HG02571 (cell line): ENCODE results near the gene FGR.

Experiments
- ATAC-seq: cut with Tn5 transposase; IDR thresholded peaks from one replicate; pipeline ENCODE4 v1.9.1; 2021; ENCODE audit warnings: mild to moderate bottlenecking, moderate library complexity; ENCODE audit not compliant: unreplicated experiment

FGR gene

DNA sequence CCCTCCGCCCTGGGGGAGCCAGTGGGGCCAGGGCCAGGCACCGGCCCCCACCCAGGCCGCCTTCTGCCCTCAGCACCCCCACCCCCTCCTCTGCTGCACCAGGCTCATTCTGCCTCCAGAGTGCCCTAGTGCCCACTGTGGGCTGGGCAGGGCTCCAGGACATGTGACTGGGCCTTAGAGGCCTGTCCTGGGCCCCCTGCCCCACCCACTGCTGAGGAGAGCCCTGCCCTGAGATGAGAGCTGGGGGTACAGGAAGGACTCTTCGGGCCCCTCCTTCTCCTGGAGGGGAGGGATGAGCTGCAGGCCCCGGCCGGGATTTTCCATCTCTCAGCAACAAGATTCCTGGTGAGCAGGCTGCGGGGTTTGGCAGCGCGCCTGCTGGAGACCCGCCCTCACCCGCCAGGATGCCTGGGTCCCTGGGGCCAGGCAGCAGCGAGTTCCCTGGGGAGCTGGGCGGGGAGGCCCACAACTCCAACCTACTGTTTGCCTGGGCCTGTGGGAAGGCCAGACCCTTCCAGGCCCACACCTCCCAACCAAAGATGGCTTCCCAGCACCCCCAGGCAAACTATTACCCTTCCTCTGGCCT, 45.1 kb downstream of the FGR start:
- ATAC-seq = no peak

DNA sequence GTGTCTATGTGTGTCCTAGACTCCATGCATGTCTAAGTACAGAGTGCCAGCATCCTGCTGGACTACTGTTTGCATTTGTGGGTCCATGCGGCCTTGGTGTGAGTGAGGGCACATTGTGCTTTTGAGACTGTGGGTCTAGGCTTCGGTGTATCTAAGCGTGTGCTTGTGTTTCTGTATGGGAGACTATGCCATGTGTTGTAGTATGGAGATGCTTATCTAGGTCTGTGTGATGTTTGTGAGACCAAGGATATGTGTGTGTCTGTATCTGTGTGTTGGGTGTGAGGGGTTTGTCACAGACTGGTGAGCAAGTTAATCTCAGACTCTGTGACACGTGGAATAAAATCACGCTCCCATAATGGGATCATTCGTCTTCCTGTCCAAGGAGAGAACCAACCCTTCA, 45.5 kb downstream of the FGR start:
- ATAC-seq = no peak

DNA sequence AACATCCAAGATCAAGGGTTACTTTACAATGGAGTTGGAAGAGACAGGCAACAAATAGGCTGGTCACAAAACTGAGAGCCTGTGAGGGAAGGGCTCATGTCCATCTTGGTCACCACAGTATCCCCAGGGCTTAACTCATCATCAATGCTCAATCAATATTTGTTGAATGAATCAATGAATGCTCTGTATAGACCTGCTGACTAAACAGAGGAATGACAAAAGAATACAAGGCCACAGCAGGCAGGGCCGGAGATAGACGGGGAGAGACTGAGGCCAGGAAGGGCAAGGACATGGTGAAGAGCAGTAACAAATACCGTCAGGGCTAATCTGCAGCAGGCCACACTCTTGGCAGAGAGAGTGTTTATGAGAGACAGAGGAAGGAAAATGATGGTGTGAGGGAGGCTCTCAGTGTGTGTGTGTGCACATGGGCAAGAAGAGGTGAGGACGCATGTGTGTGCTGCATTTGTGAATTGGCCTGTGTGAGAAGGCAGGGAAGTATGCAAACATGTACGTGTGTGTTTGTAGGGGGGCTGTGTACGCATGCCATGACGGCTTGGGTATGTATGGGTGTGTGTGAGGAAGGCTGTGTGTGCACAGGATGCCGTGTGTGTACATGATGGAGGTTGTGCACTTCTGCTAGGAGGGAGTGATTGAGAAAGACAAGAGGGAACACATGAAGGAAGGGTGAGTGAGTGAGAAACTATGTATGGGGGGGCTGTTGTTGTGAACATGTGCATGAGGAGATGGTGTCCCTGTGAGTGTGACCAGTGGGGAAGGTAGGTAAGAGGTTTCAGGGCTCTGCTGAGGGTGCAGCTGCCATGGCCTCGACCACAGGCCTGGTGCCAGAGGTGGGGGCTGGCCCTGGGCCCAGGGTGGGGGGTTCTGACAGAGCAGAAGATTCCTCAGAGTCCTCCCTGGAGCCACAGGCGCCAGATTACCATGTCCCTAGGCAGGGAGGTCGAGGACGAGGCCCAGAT, 46.4 kb downstream of the FGR start:
- no peak for ATAC-seq

DNA sequence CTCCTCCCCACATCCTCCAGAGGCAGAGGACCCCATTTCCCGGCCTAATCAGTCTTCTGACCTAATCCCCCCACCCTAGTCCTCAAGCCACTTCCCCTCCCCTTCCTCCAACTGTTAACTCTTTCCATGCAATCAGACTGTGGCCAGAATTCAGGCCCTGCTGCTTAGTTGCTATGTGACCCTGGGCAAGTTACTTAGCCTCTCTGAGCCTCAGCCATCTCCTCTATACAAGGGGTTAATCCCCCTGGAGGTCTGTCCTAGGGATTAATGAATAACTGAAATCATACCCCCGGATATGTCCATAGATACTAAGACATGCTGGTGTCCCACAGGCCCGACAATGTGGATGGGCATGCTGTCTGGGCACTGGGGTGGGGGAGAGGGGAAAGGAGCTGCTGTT, 49.3 kb downstream of the FGR start:
- ATAC-seq = no peak

DNA sequence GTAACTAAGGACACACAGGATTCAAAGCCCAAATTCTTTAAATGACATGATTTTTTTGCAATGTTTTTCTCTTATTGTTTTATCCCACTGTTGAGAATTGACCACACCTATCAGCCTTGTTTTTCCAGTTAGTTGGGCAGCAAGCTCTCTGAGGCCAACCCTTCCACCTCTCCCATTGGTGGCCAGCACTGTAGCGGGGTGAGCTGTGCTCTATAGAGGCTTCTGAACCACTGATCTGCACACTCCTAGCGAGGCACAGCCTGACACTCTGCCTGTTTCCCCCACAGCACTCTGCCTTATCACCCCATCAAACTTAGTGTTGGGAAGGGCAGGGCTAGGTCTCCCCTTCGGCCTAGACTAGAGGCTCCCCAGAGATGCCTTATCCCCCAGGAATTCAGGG, 50.5 kb downstream of the FGR start:
- no peak for ATAC-seq

DNA sequence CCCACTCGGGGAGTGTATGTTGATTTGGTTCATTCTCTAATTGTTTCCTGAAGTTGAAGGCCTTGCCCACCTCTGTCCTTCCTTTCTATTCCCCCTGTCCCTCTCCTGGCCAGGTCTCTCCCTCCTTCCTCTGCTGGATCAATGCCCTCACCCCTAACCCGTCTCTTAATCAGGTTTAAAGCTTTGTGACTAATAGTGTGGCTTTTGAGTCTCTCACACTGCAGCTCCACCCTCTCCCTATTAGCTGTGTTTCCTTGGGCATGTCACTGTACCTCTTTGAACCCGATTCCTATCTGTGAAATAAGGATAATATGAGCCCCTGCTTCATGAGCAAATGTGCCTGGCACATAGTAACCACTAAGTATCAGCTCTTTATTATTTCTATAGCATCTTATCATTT, 51.5 kb downstream of the FGR start:
- ATAC-seq = no peak

DNA sequence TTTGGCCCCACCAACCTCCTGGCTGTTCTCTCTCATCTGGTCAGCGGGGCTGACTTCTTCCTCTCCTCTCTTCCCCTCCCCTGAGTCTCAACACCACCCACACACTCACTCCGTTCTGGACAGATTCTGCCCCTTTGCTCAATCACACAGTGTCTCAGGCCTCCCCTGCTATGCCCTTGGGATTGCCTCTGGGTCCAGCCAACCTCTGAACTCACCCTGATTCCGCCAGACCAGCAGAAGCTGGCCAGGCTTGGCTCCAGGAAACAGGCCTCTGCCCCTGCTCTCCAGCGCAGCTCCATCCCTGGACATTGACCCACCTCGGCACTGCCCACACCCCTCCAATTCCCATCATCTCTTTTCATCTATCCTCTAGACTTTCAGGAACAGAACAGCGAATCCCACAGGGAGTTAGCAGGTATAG, 53.2 kb downstream of the FGR start:
- no peak for ATAC-seq

DNA sequence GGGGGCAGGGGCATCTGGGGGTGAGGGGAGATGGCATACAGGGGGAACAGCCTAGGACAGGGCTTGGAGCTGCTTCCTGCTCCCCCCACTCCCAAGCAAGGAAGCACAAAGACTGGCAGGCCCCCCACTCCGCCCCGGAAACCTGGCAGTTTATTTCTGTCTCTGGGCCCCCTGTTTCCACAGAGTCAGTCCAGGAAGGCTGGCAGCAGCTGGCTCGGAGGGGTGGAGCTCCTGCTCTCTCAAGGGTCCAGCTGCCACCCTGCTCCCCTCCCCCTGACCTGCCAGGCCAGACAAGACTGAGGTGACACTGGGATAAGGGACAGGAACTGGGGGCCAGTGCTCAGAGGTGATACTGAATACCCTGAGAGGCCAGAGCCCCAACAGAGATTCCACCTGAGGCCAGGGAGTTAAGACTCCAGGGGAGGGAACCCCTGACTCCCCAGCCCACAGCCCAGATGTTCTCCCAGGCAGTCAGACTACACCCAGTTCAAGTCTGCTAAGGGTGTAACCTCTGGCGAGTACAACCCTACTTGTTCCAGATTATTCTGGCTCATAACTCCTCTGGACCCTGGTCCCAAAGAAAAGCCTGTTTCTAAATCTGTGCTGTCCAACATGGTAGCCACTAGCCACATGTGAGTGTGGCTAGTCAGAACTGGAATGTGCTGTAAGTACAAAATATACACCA, 57.3 kb downstream of the FGR start:
- no peak for ATAC-seq

DNA sequence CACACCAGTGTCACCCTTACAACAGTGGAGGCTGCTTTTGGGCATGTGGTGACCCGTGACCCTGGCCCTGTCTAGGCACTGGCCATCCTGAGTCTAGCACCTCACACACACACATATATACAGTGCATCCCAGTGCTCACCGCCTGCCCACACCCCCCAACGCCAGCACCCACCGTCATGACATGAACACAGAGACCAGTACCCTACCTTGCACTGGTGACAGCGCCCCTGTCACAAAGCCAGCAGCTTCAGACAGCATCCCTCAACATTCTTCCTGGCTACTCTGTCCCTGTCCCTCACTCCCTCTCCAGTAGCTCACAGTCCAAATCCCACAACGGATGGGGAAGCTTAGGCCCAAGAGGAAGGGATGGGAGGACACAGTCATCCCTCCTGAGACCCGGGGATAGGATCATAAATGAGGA, 58.2 kb downstream of the FGR start:
- ATAC-seq = no peak

DNA sequence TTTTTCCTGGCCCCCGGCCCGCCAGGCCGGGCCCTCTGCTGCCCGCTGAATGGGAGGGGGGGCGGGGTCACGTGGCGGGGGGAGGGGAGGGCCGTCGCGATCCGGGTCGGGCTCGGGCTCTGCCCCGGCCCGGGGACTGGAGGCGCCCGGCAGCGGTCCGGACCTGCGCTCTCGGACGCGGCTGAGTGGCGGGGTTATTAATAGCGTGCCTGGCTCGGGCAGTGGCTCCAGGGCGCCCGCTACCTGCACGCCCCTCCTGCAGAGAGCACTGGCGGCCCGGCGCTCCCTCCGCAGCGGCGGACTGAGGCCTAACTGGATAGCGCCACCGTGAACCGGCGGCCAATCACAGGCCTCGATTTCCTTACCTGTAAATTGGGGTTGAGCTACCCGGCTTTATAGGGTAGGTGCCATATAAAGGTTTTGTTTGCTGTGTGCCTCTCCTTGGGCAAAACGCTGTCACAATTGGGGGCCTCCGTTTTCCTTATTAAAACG, 59.1 kb downstream of the FGR start:
- no peak for ATAC-seq

DNA sequence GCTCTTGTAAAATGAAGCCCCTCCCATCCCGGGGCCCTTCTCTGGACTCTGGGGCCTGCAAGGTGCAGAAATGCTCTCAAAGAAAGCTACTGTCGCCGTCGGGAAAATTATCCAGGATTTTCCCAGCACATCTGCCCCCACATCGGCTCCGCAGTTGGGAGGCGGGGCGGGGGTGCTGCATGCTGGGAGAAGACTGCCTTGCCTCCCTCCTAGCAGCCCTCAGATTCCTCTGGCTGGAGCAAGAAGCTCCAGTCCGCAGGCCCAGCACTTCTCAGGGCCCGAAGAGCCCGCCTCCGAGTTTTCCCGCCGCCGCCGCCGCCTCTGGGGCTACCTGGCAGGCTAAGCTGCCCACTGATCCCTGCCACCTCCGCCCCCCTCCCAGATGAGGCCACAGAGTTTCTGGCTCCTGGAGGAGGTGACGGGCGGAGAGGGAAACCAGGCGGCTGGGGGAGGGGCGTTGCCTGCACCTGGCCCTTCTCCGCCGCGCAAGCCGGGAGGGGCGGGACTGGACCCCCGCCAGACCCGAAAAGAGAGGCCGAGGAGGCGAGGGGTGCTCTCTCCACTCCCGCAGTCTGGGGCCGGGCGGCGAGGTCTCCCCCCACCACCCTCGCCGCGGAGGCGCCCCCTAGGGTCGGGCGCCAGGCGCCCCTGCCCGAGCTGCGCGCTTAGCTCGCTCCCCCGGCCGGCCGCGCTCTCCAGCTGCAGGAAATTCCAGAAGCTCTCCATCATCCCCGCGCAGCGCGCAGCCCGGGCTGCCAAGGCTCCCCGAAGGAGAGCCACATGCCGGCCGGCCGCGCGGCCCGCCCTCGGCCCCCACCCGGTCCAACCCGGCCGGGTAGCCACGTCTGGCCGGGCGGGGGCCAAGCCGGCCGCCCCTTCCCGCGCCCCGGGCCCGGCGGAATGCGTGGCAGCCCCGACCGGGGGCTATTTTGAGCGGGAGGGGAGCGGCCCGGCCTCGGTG, 59.8 kb downstream of the FGR start:
- ATAC-seq = no peak

DNA sequence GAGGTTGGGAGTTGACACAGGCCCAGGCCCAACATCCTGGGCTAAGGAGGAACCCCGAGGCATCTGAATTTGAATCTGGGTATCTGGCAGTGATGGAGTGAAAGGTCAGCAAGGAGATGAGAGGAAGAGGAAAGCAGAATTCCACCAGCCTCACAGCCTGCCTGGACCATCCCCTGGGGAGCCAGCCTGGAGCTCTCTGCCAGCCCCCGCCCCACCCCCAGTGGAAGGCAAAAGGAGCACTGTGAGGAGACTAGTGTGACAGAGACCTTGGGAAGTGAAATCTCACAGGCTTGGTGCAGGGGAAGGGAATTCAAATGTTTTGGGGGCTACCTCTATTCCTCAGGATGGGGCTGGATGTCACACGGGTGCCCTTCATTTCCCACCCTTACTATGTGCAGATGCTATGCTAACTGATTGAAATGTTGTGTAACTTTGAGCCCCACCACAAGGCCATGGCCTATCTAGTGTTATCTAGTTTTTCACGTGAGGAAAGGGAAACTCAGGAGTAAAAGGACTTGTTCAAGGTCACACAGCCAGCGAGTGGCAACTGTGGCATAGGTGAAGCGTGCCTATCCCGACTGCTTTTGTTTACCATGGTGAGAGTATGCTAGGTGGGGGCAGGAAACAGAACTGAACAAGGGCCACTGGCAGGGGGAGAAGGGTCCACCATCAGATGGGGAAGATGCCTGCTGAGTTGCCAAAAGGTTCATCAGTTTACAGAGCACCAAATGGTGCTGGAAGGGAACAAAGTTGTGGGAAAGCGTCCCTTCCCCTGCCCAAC, 60.8 kb downstream of the FGR start:
- no peak for ATAC-seq

DNA sequence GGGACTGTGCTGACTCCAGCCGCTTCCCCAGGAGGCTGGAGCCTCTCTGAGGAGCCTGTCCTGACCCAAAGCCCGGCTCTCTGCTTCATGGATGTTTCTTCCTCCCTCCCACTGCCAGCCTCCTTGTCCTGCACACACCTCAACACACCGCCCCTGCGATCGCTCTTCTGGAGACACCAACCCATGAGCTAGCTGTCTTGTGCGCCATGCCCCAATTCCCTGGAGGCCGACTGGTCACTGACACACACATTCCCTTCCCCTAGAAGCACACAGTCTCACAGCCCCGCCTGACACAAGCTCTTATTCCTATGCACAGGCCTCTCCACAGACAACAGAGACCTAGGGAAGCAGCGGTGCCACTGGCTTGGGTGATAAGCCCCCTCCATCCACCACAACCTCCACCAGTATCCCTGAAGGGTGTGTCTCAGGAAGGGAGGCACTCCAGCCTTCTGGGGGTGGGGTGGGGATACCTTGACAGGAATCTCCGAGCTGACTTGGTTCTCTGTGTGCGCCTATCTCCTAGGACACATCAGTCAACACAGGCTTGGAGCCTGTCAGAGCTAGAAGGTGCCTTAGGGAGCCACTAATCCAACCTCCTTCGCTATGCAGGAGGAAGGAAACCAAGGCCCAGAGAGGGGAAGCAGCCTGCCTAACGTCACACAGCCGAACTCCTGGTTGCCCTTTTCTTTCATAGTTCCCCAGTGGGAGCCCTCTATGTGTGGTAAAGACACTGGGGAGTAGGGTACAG, 62.1 kb downstream of the FGR start:
- no peak for ATAC-seq

DNA sequence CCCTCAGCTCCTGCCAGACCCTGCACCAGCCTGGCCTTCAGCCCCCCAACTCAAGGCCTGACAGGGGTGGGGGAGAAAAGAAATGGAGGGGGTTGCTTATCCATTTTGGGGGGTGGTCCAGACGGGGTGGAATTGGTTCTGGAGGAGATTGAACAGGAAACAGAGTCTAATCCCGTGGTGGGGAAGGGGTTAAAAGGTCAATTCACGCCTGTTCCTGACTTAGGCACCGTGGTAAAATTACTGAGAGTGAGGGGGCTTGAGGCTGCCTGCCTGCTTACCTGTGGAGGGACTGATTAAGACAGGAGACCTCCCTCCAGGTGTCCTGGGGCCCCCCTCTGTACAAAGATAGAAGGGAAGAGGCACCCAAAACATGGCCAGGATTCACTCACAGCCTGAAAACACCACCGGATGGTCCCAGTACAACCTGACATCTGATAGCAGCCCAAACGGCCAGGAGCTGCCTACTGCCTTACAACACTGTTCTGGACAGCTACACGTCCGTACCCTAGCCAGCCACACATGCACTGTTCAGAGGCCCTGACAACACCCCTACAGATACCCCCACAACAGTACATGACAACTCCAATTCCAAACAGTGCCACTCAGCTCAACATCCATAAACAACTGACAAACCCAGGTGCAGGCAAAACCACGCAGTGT, 62.8 kb downstream of the FGR start:
- ATAC-seq = no peak

DNA sequence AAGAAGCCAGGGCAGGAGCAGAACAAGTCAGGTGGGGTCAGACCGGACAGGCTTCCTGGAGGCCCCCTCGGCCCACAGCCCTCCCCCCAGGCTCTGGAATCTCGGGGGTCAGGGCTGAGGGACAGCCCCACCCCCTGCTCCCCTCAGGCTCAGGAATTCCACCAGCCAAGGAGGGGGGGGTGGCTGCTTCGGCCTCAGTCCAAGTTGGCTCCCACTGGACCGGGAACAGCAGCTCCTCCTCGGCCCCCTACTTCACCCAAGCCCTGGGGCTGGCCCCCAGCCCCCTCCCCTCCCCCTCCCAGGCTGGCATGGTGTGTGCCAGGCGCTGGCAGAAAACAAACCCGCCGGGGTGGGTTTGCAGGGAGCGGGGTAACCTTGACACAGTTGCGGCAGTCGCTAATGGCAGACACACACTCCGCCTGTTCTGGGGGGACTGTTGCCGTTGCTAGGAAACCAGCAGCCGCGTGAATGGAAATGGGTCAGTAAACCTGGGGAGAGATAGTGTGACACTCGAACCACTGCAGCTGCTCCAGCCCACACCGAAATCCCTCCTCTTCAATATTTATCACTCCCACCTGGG, 63.5 kb downstream of the FGR start:
- no peak for ATAC-seq

DNA sequence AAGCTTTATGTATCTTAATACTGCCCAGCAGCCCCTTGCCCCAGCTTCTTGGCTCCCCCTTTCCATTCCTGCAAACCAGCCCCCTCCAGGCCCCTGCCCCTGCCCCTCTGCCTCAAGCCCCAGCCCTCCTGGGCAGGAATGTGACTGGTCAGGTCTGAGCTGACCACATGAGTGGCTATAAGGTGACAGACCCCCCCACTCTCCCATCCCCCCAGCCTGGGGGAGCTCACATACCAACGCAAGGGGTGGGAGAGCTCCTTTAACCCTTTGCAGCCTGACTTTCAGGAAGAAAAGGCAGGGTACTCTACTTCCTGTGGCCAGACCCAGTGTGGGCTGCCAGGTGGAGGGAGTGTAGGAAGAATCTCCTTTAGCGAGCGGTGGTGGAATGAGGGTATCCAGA, 64.2 kb downstream of the FGR start:
- ATAC-seq = no peak

DNA sequence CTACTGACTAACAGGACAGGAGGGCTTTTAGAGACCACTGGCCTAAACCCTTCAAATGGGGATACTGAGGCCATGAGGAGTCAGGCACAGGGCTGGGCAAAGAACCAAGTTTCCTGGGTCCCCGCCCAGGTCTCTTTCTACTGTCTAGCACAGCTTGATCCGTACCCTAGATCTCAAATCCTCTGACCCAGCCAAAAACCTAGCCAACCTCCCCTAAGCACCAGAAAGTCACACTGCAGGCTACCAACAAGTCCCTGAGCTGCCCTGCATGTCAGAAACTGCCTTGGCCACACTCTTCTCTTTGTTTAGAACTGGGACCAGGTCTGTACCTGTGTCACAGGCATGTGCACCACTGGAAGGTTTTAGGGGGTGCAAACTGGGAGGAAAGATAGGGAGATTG, 64.6 kb downstream of the FGR start:
- no peak for ATAC-seq
